Stimulated activated CD4-positive, alpha-beta T cell treated with anti-CD3 and anti-CD28 coated beads, Interleukin-1b, Interleukin-23, amount 100 ng/mL, for 24 hours (primary cell): ENCODE data around the gene DPH1.
A peak's percentile ranks its signal among the peaks of the same experiment; 100 is the strongest.

ENCODE experiments used
- DNase-seq, 4 experiments: peaks; one replicate each; pipeline ENCODE4 v3.0.0-alpha.2; 2020; ENCODE audit warnings: low read depth in 4 of 4, low spot score in 1 of 4

DPH1 gene

DNA sequence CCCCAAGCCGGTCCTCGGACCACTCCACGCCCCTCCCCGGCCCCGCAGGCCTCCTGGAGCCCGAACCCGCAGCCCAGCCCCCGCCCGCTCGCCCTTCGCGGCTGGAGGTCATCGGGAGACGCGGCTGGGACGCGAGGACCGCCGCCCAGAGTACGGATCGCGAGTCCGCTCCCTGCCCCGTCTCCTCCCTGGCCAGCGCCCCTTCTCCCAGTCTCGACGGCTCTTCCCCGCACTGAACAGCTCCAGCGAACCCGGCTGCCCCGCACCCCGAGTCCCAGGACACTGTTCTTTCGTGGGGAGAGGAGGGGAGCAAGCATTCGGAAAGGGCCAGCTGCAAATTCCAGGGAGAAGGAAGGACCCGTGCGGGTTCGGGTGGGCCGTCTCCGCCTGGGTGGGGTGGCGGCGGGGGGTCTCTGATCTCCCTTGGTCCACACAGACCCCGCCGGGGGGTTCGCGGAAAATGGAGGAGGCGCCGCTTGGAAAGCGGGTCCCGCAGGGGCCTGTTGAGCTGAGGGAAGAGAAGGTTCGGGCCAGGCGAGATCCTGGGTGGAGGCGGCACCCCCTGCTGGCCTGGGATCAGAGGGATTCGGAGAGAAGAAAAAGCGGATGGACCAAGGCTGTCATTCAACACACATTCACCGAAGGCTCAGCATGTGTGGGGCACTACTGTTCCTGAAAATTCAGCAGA lies 4.2 kb upstream of the DPH1 start:
- DNase-seq, result no peak

DNA sequence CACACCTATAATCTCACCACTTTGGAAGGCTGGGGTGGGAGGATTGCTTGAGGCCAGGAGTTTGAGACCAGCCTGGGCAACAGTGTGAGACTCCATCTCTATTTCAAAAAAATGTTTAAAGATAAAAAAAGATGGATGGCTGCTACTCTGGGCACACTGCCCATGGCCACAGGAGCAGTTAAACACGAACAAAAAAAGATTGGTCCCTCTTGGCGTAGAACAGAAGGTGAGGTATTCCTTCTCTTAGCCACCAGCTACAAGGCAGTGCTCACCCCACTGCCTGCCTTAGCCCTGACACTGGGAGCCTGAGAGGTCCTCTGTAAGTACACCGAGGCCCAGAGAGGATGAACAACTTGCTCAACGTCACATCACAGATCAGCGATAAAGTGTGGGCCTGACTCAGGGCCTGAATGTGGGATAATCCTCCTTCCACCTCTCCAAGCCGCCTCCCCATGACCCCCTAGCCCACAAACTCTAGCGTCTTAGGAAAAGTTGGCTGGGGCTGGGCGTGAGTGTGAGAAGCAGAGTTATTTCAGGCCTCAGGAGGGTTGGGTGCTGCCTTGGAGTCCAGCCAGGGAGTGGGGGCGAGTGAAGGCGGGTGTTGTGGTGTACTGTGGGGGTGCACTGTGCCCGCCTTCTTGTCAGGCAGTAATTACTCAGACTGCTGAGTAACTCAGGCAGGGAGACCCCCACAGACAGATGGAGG lies 2.3 kb upstream of the DPH1 start:
- DNase-seq, result no peak

DNA sequence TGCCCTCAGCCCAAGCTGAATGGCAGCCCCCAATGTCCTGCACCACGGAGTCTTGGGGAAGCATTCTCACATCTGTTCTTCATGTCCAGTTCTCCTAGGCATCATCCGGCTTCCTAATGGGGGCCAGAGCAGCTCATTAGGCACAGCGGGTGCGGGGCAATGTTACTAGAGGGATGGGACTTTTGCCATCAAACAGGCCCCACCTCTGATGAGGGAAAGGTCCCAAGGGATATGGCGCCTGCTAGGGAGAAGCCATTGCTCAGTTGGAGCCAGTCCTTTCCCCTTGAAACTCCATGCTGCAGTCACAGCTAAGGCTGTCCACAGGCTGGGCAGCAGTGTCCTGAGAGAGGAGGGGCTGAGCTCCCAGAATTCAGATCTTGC lies 1.7 kb upstream of the DPH1 start:
- DNase-seq, result no peak

DNA sequence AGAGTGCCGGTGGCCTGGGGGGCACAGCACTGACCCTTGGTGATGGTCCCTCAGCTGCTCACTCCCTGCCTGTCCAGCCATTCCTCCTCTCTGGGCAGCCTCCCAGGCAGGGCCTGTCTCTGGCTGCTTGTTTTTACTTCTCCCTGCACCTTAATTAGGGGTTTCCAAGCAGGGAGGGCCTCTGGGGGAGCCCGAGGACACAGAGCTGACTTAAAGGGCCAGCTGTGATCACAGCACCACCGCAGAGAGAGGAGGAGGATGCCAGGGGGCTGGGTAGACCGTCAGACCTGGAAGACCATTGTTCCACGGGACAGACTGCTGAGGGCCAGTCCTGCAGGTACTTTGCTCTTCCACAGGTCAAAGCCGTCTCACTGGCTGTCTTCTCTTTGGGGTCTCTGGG lies 1.2 kb upstream of the DPH1 start:
- DNase-seq, result no peak

- no peak for DNase-seq
Measured at GRCh38 chr17:2030779-2031163, 818 bp downstream of the DPH1 start.

GRCh38 chr17:2033153-2033552 lies 3.2 kb downstream of the DPH1 start:
- DNase-seq, result no peak

DNA sequence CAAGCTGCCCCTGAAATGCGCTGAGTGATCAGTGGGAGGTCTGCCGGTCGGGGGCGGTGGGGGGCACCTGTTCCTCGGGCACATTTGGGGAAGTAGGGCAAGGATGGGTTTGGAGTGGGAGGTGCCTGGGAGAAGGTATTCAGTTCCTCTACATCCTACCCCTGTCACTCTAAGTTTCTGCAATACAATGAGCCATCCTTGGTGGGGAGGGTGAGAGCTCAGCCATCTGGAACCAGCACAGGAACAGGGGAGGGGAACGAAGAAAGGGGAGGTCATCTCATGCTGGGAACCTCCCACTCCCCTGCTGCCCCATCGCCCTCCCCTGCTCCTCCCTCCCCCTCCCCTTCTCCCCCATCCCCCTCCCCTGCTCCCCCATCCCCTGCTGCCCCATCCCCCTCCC lies 4.2 kb downstream of the DPH1 start:
- DNase-seq, result no peak

DNA sequence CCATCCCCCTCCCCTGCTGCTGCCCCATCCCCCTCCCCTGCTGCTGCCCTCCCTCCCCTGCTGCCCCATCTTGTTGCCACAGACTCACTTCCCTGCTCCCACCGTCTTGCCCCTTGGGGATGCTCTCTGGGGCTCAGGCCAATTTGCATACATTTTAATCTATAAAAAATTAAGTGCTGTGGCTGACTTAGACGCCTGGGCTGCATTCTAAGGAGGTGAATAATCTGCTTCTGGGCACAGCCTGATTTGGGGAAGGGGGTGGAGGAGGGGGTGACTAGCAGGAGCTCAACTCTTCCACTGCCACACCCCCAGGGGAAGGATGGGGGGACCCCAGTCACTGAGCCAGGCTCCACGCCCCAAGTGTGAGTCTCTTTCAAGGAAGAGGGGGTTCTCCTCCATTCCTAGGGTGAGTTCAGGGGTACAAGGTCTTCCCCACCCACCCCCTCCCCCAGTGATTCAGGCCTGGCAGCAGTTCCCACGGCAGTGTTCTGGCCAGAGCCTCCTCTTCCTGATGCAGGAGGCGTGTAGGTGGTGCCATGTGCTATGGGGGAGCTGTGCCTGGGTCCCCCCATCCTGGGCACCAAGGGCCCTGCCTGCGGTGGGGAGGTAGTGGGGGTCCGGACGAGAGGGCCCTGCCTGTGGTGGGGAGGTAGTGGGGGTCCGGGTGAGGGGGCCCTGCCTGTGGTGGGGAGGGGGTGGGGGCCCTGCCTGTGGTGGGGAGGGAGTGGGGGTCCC lies 5.0 kb downstream of the DPH1 start:
- DNase-seq, result no peak

DNA sequence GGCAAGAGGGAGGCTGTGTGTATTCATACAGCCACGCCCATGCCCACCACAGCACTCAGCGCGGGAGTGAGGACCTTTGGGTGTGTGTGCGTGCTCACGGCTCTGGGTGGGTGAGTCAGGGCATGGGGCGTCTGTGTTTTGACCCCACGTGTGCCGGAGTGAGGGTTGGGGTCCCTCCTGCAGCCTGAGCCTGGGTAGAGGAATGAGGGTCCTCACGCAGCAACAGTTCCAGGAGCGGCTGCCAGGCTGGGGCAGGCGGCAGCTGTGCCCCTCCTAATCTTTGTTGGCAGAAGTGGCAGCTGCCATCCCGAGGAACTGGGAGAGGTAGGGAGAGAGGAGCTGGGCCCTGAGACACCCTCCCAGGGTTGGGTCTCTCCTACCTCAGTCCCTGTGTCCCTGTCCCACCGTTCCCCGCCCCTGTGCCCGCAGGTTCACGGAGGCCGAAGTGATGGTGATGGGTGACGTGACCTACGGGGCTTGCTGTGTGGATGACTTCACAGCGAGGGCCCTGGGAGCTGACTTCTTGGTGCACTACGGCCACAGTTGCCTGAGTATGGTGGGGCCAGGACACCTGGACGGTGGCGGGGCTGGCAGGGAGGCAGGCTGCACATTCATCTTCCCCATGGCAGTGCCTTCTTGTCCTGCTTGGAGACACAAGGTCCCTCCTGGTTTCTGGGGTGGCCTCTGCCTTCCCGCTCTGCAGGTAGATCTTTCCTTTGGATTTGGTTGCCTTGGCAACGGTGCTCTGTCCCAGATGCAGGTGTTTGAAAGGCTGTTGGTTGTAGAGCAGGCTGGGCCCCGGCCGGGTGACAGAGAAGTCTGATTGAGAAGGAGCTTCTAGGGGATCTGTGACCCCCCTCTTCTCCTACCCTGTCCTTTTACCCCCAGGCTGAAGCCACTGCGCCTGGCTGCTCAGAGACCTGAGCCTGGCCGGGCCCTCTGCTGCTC lies 5.9 kb downstream of the DPH1 start:
- DNase-seq, result no peak

GRCh38 chr17:2037155-2037554 lies 7.2 kb downstream of the DPH1 start:
- no peak for DNase-seq

DNA sequence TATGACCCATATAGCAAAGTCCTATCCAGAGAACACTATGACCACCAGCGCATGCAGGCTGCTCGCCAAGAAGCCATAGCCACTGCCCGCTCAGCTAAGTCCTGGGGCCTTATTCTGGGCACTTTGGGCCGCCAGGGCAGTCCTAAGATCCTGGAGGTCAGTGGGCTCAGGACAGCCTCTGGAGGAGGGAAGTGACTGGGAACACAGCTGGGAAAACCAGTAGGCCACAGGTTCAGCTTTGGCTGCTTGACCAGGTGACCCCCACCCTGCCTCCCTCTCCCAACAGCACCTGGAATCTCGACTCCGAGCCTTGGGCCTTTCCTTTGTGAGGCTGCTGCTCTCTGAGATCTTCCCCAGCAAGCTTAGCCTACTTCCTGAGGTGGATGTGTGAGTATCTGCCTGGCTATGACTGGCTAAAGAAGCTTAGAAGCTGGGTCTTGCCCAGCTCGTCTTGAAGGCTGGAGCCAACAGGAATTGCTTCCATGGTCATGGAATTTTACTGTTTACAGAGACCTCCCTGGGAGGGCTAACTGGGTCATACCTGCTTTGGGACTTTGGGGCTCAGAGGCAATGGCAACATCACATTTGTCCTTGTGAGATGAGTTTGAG lies 10.4 kb downstream of the DPH1 start:
- no peak for DNase-seq

- DNase-seq, result no peak
Measured at GRCh38 chr17:2040942-2041560, 11.1 kb downstream of the DPH1 start.

DNA sequence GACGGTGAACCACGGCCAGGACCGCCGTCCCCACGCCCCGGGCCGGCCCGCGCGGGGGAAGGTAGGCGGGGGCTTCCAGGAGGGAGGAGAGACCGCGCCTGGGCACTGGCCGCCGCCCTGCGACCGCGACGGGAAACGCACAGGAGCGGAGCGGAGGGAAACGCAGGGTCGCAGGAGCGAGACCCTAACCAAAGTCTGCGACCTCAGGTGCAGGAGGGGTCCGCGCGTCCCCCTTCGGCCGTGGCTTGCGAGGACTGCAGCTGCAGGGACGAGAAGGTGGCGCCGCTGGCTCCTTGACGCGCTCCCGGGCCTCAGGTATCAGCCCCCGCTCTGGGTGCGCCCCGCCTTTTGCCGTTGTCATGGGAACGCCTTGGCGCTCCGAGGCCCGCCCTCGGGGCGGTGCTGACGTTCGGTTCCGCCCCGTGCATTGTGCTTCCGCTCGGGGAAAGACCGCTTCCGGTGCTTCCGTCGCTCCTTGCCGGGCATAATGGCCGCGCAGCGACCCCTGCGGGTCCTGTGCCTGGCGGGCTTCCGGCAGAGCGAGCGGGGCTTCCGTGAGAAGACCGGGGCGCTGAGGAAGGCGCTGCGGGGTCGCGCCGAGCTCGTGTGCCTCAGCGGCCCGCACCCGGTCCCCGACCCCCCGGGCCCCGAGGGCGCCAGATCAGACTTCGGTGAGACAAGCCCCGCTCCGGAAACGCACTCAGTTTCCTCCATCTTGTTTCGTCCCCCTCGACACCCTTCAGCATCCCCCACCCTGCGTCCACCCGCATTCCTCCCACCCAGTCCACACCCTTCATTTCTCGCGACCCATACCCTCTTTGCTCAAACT lies 11.8 kb downstream of the DPH1 start, which contains the start of gene OVCA2:
OVCA2 (plus strand) TSS at position 462 of the 829 bp plus-strand sequence; CDS start at position 488, 26 bp downstream.
- peak; percentile 91 to 96 (median 96) for DNase-seq

- DNase-seq, result no peak
Measured at GRCh38 chr17:2042390-2042847, 12.5 kb downstream of the DPH1 start.

DNA sequence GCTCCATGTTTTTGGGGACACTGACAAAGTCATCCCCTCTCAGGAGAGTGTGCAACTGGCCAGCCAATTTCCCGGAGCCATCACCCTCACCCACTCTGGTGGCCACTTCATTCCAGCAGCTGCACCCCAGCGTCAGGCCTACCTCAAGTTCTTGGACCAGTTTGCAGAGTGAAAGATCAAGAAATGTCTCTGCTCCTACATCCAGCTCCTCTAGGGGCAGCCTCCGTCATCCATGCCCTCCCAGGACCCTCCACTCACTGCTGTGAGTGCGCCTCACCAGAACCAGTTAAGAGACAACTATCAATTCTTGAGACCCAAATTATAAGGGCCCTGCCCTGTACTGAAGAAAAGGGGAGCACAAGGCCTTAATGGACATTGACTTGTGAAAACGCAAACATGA lies 13.0 kb downstream of the DPH1 start:
- DNase-seq, result no peak

GRCh38 chr17:2043785-2044184 lies 13.8 kb downstream of the DPH1 start:
- DNase-seq, result no peak

GRCh38 chr17:2044263-2044894 lies 14.4 kb downstream of the DPH1 start:
- DNase-seq, result no peak

DNA sequence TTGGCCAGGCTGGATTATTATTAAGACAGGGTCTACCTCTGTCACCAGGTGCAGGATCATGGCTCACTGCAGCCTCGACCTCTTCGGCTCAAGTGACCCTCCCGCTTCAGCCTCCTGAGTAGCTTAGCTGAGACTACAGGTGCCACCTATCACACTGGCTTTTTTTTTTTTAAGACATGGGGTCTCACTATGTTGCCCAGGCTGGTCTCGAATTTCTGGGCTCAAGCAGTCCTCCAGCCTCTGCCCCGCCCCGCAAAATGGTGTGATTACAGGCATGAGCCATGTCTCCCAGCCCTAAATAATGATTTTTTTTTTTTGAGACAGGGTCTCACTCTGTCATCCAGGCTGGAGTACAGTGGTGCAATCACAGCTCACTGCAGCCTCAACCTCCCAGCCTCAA lies 17.6 kb downstream of the DPH1 start:
- no peak for DNase-seq

GRCh38 chr17:2048805-2049204 lies 18.9 kb downstream of the DPH1 start:
- no peak for DNase-seq
